Measurements from ENCODE around the gene ROGDI. TPM values are rescaled to one million over a fixed set of nuclear protein-coding genes. Genes with fewer than 3 reads are reported as not detected.

The ROGDI gene
- total and polyA plus RNA-seq, 2 donors (not counting 3 experiments of a cell fraction or from before 2014, with no cell fraction given) = 12.0 to 36.9 TPM

DNA sequence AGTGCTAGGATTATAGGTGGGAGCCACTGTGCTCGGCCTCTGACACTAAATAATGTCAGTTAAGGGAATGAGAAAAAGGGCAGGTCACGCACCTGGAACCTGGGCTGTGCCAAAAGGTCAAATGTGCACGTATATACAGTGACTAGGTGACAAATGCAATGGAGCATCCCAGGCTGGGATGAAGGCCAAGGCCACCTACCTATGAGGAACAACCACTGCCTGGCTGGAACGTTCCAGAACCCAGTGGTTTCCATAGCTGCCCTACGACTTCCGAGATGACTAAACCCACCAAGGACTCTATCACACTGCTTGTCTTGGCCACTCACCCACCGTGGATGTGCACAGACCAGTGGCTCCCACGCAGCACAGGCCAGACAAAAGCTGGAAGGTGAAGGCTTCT, 51.5 kb downstream of the ROGDI start:
- FAIRE-seq (no peak), DNase-seq (ENCODE audit: low read depth, low spot score) (no peak)
- no peaks in the 10 kb centered on the region for H4K20me1 ChIP-seq (replicated peaks; ENCODE audit: control insufficient read depth, extremely low read depth, insufficient read depth, low read length)
- no peaks in the 10 kb centered on the region for H3K9me3 ChIP-seq (replicated peaks; ENCODE audit: control insufficient read depth, insufficient read depth, low read length)
- no peak overlapping the region for H3K27ac ChIP-seq (ENCODE audit: insufficient read depth, low read depth, low read length)
- CTCF ChIA-PET = no interaction called here
- H3K4me1 ChIP-seq (ENCODE audit: control insufficient read depth, extremely low read depth, insufficient read depth, low read length) = no peaks in the 10 kb centered on the region
- no peak overlapping the region for H3K9ac ChIP-seq (replicated peaks; ENCODE audit: extremely low read depth, insufficient read depth, low read length)
- peaks cover 8 to 22% of the 10 kb centered on the region in 2 experiments for H3K36me3 ChIP-seq (ENCODE audit: control insufficient read depth in 2 of 2, extremely low read depth in 1 of 2, insufficient read depth in 2 of 2, low read length in 2 of 2)
- H3K27me3 ChIP-seq (ENCODE audit: control insufficient read depth in 2 of 2, insufficient read depth in 2 of 2, low read length in 2 of 2) = no peaks in the 10 kb centered on the region
- H2AFZ ChIP-seq (ENCODE audit: low read depth, low read length) = no peak overlapping the region
- H3K9me1 ChIP-seq (replicated peaks; ENCODE audit: control insufficient read depth, extremely low read depth, insufficient read depth, low read length) = no peaks in the 10 kb centered on the region
- dilution Hi-C loops (cut with MboI; ENCODE audit: extremely low pct_ligation_motif_present, low sequenced_read_pairs) = no loop called here
- no peak overlapping the region for H3K4me2 ChIP-seq (ENCODE audit: insufficient read depth, low read length)
- peaks cover 2% of the 10 kb centered on the region for H3K79me2 ChIP-seq (ENCODE audit: control insufficient read depth, insufficient read depth, low read length)
- no peak overlapping the region for H3K4me3 ChIP-seq (replicated peaks in 1 of 3; ENCODE audit: insufficient read depth in 1 of 3, low read depth in 1 of 3, low read length in 3 of 3)
- no TSS peak for BruUV-seq (replicated peaks)
- TF ChIP-seq POLR2AphosphoS5 (IDR thresholded peaks at IDR 0.05; ENCODE audit: insufficient read depth, low read depth, low read length) (no peak), GATA2 (IDR thresholded peaks at IDR 0.05; ENCODE audit: insufficient read depth, insufficient read length, low read depth, low read length) (no peak), FOS (IDR thresholded peaks at IDR 0.05; ENCODE audit: borderline replicate concordance, insufficient read depth, low read length) (no peak), JUN (IDR thresholded peaks at IDR 0.05; ENCODE audit: borderline replicate concordance, insufficient read depth, insufficient read length, low read depth) (no peak), CTCF (IDR thresholded peaks at IDR 0.05; ENCODE audit: extremely low read depth in 1 of 2, insufficient read depth in 1 of 2, low read depth in 1 of 2, low read length in 2 of 2) (no peak), POLR2A (IDR thresholded peaks at IDR 0.05; ENCODE audit: low read depth, low read length) (no peak), EZH2 (IDR thresholded peaks at IDR 0.05; ENCODE audit: borderline replicate concordance, low read depth, low read length, severe bottlenecking) (no peak), MYC (IDR thresholded peaks at IDR 0.05; ENCODE audit: low read depth, low read length) (no peak)
- TF ChIP-seq, protein P1, sequence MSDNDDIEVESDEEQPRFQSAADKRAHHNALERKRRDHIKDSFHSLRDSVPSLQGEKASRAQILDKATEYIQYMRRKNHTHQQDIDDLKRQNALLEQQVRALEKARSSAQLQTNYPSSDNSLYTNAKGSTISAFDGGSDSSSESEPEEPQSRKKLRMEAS (IDR thresholded peaks at IDR 0.05; ENCODE audit: insufficient read depth, insufficient read length) = no peak
- intact Hi-C loops (cut with micrococcal nuclease) = no loop called here
- POLR2A ChIA-PET = no interaction called here
